ENCODE measurements around the gene AP2S1. TPM values are rescaled to one million over a fixed set of nuclear protein-coding genes. Genes with fewer than 3 reads are reported as not detected.

AP2S1 gene
- total and polyA plus RNA-seq, 5 donors from 2014 or later = 41.5 to 90.1 (median 65.5) TPM

DNA sequence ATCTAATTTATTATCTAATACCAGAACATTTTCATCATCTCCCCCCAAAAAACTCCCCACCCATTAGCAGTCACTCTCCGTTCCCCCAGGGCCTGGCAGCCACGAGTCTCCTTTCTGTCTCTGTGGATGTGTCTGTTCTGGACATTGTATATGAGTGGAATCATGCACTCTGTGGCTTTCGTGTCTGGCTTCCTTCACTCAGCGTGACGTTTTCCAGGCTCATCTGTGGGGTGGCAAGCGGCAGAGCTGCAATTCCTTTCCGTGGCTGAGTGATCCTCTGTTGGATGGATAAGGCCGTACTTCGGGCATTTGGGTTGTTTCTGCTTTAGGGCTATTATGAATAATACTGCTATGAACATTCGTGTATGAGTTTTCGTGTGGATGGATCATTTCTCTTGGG, 3.1 kb downstream of the AP2S1 start:
- H3K4me1 Mint-ChIP-seq = peaks cover 4 to 33% (median 21%) of the 10 kb centered on the region in 4 donors
- peaks cover 20% of the 10 kb centered on the region for H3K36me3 Mint-ChIP-seq
- Histone ChIP-seq H3K4me3 (ENCODE audit: low read depth, low read length) (no peak overlapping the region), H3K27me3 (ENCODE audit: control insufficient read depth, insufficient read depth, low read length) (no peaks in the 10 kb centered on the region), H3K4me1 (ENCODE audit: control insufficient read depth, insufficient read depth, low read length, poor library complexity, severe bottlenecking) (peaks cover 13% of the 10 kb centered on the region), H3K27ac (ENCODE audit: insufficient read depth, low read length, poor library complexity, severe bottlenecking) (no peak overlapping the region), H3K36me3 (ENCODE audit: control insufficient read depth, insufficient read depth, low read length) (peaks cover 14% of the 10 kb centered on the region), H3K9me3 (ENCODE audit: control insufficient read depth in 2 of 2, low read length in 2 of 2) (no peaks in the 10 kb centered on the region)
- ATAC-seq (ENCODE audit: low read depth in 2 of 2) (no peak), DNase-seq (no peak)
- H3K27me3 Mint-ChIP-seq = peaks cover 7% of the 10 kb centered on the region
- H3K9me3 Mint-ChIP-seq = no peaks in the 10 kb centered on the region
- H3K27ac Mint-ChIP-seq = peak overlapping the region in 2 of 3 donors; percentile 60 to 92
- peak overlapping the region in 2 of 4 donors; percentile 48 to 70 for H3K4me3 Mint-ChIP-seq

DNA sequence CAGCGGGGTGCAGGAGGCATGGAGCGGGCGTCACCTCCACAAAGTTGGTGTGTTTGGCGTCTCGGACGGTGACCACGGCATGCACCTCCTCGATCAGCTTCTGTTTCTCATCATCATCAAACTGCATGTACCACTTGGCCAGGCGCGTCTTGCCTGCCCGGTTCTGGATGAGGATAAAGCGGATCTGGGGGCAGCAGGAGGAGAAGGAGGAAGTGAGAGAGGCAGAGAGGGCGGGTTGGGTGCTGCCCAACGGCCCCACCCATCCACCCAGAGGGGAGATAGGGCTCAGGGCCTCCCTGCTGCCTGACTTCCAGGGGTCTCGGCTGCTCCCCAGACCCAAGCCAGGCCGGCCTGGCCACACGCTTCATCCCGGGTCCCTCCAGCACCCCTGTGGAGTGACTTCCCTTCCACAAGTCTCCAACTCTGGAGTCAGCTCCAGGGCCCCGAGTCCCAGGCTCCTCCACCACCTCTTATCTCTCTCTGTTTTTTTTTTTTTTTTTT, 4.6 kb downstream of the AP2S1 start:
- H3K27ac Mint-ChIP-seq = peak overlapping the region in 1 of 3 donors; percentile 45
- peaks cover 5% of the 10 kb centered on the region for H3K27me3 Mint-ChIP-seq
- H3K36me3 ChIP-seq (ENCODE audit: control insufficient read depth, insufficient read depth, low read length) = peaks cover 22% of the 10 kb centered on the region
- H3K4me1 Mint-ChIP-seq = peaks cover 3 to 33% (median 20%) of the 10 kb centered on the region in 4 donors
- peaks cover 21% of the 10 kb centered on the region for H3K36me3 Mint-ChIP-seq
- H3K4me3 ChIP-seq (ENCODE audit: low read depth, low read length) = no peak overlapping the region
- ATAC-seq (ENCODE audit: low read depth in 2 of 2) (no peak), DNase-seq (no peak)
- peak overlapping the region in 1 of 4 donors; percentile 80 for H3K4me3 Mint-ChIP-seq
- peaks cover 13% of the 10 kb centered on the region for H3K4me1 ChIP-seq (ENCODE audit: control insufficient read depth, insufficient read depth, low read length, poor library complexity, severe bottlenecking)
- no peaks in the 10 kb centered on the region for H3K27me3 ChIP-seq (ENCODE audit: control insufficient read depth, insufficient read depth, low read length)
- H3K9me3 Mint-ChIP-seq = no peaks in the 10 kb centered on the region
- H3K27ac ChIP-seq (ENCODE audit: insufficient read depth, low read length, poor library complexity, severe bottlenecking) = no peak overlapping the region
- H3K9me3 ChIP-seq (ENCODE audit: control insufficient read depth in 2 of 2, low read length in 2 of 2) = no peaks in the 10 kb centered on the region

DNA sequence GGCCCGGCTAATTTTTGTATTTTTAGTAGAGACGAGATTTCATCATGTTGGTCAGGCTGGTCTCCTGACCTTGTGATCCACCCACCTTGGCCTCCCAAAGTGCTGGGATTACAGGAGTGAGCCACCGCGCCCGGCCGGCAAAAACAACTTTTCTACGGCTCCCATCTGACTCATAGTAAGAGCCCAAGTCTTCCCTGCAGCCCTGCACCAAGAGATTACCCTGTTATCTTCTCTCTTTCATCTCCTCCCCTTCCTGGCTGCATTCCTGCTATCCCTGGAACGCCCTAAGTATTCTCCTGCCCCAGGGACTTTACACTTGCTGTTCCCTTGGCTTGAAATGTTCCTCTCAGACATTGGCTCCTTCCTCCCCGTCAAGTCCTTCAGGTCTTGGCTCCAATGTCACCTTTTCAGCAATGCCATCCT, 6.6 kb downstream of the AP2S1 start:
- Histone ChIP-seq H3K4me3 (ENCODE audit: low read depth, low read length) (no peak overlapping the region), H3K4me1 (ENCODE audit: control insufficient read depth, insufficient read depth, low read length, poor library complexity, severe bottlenecking) (no peaks in the 10 kb centered on the region), H3K36me3 (ENCODE audit: control insufficient read depth, insufficient read depth, low read length) (peaks cover 31% of the 10 kb centered on the region), H3K27ac (ENCODE audit: insufficient read depth, low read length, poor library complexity, severe bottlenecking) (no peak overlapping the region), H3K27me3 (ENCODE audit: control insufficient read depth, insufficient read depth, low read length) (no peaks in the 10 kb centered on the region), H3K9me3 (ENCODE audit: control insufficient read depth in 2 of 2, low read length in 2 of 2) (no peaks in the 10 kb centered on the region)
- Mint-ChIP-seq H3K27me3 (no peaks in the 10 kb centered on the region), H3K36me3 (peaks cover 21% of the 10 kb centered on the region), H3K4me1 (peaks cover 0 to 23% (median 10%) of the 10 kb centered on the region in 4 donors), H3K4me3 (no peak overlapping the region), H3K27ac (peak overlapping the region in 1 of 3 donors; percentile 28), H3K9me3 (no peaks in the 10 kb centered on the region)
- no peak for ATAC-seq (ENCODE audit: low read depth in 2 of 2)
- DNase-seq = no peak

DNA sequence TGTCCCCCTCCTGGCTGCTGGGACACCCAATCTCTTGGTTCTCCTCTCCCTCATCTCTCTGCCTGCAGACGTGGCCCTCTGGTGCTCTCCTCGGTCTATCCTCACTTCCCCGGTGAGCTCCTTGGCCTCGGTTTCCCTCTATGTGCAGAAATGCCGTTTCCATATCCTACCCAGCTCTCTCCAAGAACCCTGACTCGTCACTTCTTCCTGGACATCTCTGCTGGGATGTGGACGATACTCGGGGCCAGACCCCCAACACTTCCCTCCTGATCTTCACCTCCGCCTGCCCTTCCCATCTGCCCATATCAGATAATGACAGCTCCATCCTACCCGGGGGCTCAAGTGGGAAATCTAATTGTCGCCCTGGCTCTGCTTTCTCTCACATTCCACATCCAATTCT, 7.9 kb downstream of the AP2S1 start:
- no peak for ATAC-seq (ENCODE audit: low read depth in 2 of 2)
- Histone ChIP-seq H3K27me3 (ENCODE audit: control insufficient read depth, insufficient read depth, low read length) (no peaks in the 10 kb centered on the region), H3K36me3 (ENCODE audit: control insufficient read depth, insufficient read depth, low read length) (peaks cover 34% of the 10 kb centered on the region), H3K9me3 (ENCODE audit: control insufficient read depth in 2 of 2, low read length in 2 of 2) (no peaks in the 10 kb centered on the region), H3K4me3 (ENCODE audit: low read depth, low read length) (no peak overlapping the region), H3K27ac (ENCODE audit: insufficient read depth, low read length, poor library complexity, severe bottlenecking) (no peak overlapping the region), H3K4me1 (ENCODE audit: control insufficient read depth, insufficient read depth, low read length, poor library complexity, severe bottlenecking) (no peaks in the 10 kb centered on the region)
- peaks cover 0 to 17% (median 9%) of the 10 kb centered on the region in 4 donors for H3K4me1 Mint-ChIP-seq
- H3K4me3 Mint-ChIP-seq = no peak overlapping the region
- no peak for DNase-seq
- H3K9me3 Mint-ChIP-seq = no peaks in the 10 kb centered on the region
- peaks cover 21% of the 10 kb centered on the region for H3K36me3 Mint-ChIP-seq
- H3K27me3 Mint-ChIP-seq = no peaks in the 10 kb centered on the region
- no peak overlapping the region for H3K27ac Mint-ChIP-seq

DNA sequence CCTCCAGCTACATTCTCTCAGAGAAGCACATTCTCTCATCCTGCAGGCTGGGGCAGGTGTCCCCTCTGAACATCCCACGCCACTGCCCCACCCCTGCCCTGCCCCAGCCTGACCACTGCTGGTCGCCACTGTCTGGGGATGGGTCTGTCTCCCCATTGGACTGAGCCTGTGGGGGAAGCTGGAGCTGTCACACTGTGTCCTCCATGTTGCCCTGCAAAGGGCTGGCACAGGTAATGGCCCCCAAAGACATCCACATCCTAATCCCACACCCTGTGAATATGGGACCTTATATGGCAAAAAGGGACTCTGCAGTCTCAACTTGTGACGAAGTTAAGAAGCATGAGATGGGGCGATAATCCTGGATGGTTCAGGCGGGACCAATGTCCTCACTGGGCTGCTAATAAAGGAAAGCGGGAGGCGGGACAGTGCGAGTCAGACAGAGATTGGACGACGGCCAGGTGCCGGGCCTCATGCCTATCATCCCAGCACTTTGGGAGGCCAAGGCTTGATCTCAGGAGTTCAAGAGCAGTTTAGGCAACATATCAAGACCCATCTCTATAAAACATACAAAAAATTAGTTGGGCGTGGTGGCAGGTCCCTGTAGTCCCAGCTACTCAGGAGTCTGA, 9.1 kb downstream of the AP2S1 start:
- no peak for ATAC-seq (ENCODE audit: low read depth in 2 of 2)
- peak overlapping the region in 1 of 3 donors; percentile 34 for H3K27ac Mint-ChIP-seq
- H3K4me3 Mint-ChIP-seq = peak overlapping the region in 1 of 4 donors; percentile 41
- H3K27ac ChIP-seq (ENCODE audit: insufficient read depth, low read length, poor library complexity, severe bottlenecking) = no peak overlapping the region
- no peaks in the 10 kb centered on the region for H3K27me3 ChIP-seq (ENCODE audit: control insufficient read depth, insufficient read depth, low read length)
- no peaks in the 10 kb centered on the region for H3K4me1 ChIP-seq (ENCODE audit: control insufficient read depth, insufficient read depth, low read length, poor library complexity, severe bottlenecking)
- peaks cover 18% of the 10 kb centered on the region for H3K36me3 Mint-ChIP-seq
- H3K4me1 Mint-ChIP-seq = peaks cover 0 to 13% (median 5%) of the 10 kb centered on the region in 4 donors
- H3K36me3 ChIP-seq (ENCODE audit: control insufficient read depth, insufficient read depth, low read length) = peaks cover 33% of the 10 kb centered on the region
- no peaks in the 10 kb centered on the region for H3K9me3 ChIP-seq (ENCODE audit: control insufficient read depth in 2 of 2, low read length in 2 of 2)
- H3K9me3 Mint-ChIP-seq = no peaks in the 10 kb centered on the region
- H3K4me3 ChIP-seq (ENCODE audit: low read depth, low read length) = no peak overlapping the region
- no peaks in the 10 kb centered on the region for H3K27me3 Mint-ChIP-seq
- DNase-seq = no peak

DNA sequence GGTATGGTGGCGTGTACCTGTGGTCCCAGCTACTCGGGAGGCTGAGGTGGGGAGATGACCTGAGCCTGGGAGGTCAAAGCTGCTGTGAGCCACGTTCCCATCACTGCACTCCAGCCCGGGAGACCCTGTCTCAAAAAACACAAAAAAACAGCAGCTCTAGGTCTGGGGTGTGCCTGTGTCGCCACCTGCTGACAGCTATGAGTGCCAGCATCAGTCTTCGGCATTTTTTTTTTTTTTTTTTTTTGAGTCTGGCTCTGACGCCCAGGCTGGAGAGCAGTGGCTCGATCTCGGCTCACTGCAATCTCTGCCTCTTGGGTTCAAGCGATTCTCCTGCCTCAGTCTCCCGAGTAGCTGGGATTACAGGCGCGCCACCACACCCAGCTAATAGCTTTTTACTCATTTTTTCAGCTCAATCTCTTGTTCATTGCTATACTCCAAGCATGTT, 10.1 kb downstream of the AP2S1 start:
- peak; percentile 41 to 75 (median 65) for DNase-seq
- Mint-ChIP-seq H3K27me3 (no peaks in the 10 kb centered on the region), H3K9me3 (no peaks in the 10 kb centered on the region), H3K27ac (peak overlapping the region in 2 of 3 donors; percentile 46 to 52), H3K36me3 (peaks cover 15% of the 10 kb centered on the region), H3K4me3 (peak overlapping the region in 2 of 4 donors; percentile 38 to 48), H3K4me1 (peaks cover 0 to 10% (median 4%) of the 10 kb centered on the region in 4 donors)
- H3K4me1 ChIP-seq (ENCODE audit: control insufficient read depth, insufficient read depth, low read length, poor library complexity, severe bottlenecking) = no peaks in the 10 kb centered on the region
- peak; percentile 72 to 77 for ATAC-seq (ENCODE audit: low read depth in 2 of 2)
- no peaks in the 10 kb centered on the region for H3K27me3 ChIP-seq (ENCODE audit: control insufficient read depth, insufficient read depth, low read length)
- H3K27ac ChIP-seq (ENCODE audit: insufficient read depth, low read length, poor library complexity, severe bottlenecking) = no peak overlapping the region
- peaks cover 33% of the 10 kb centered on the region for H3K36me3 ChIP-seq (ENCODE audit: control insufficient read depth, insufficient read depth, low read length)
- no peak overlapping the region for H3K4me3 ChIP-seq (ENCODE audit: low read depth, low read length)
- H3K9me3 ChIP-seq (ENCODE audit: control insufficient read depth in 2 of 2, low read length in 2 of 2) = no peaks in the 10 kb centered on the region

DNA sequence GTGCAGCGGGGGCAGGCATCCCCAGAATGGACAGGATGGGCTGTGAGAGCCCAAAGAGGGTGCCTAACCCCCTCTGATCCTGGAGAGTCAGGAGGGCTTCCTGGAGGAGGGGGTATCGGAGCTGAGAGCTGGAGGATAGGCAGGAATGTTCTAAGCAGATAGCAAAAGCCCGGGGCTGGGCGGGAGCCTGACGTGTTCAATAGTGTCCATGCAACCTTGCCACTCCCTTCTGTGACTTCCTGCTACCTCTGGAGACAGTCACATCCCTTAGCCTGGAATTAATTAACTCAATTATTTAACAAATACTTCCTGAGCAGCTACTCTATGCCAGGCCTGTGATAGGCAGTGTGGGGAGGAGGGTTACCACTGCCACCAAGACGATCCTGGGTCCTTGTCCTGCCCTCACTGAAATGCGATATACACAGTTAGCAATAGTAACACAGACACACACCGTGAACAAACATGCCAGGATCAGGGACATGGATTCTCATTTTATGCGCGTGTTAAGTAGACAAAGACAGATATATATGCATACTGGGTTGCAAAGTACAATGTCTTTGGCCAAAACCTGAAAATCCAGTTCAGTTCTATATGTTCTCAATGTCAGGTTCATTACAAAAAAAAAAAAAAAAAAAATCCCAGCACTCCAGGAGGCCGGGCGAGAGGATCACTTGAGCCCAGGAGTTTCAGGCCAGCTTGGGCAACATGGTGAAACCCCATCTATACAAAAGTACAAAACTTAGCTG, 10.7 kb downstream of the AP2S1 start:
- ATAC-seq (ENCODE audit: low read depth in 2 of 2) (no peak), DNase-seq (no peak)
- Histone ChIP-seq H3K27ac (ENCODE audit: insufficient read depth, low read length, poor library complexity, severe bottlenecking) (no peak overlapping the region), H3K27me3 (ENCODE audit: control insufficient read depth, insufficient read depth, low read length) (no peaks in the 10 kb centered on the region), H3K4me1 (ENCODE audit: control insufficient read depth, insufficient read depth, low read length, poor library complexity, severe bottlenecking) (no peaks in the 10 kb centered on the region), H3K36me3 (ENCODE audit: control insufficient read depth, insufficient read depth, low read length) (peaks cover 33% of the 10 kb centered on the region), H3K4me3 (ENCODE audit: low read depth, low read length) (no peak overlapping the region), H3K9me3 (ENCODE audit: control insufficient read depth in 2 of 2, low read length in 2 of 2) (no peaks in the 10 kb centered on the region)
- Mint-ChIP-seq H3K27me3 (no peaks in the 10 kb centered on the region), H3K36me3 (peaks cover 14% of the 10 kb centered on the region), H3K4me1 (peaks cover 0 to 10% (median 4%) of the 10 kb centered on the region in 4 donors), H3K4me3 (peak overlapping the region in 2 of 4 donors; percentile 38 to 76), H3K27ac (peak overlapping the region in 2 of 3 donors; percentile 46 to 71), H3K9me3 (no peaks in the 10 kb centered on the region)

All from CD4-positive, CD25-positive, alpha-beta regulatory T cell (primary cell).